GM23338 (cell line): Measurements from ENCODE around the gene CTBP2. TPM values are rescaled to one million over a fixed set of nuclear protein-coding genes. Genes with fewer than 3 reads are reported as not detected.
A peak's percentile ranks its signal among the peaks of the same experiment; 100 is the strongest.

Experiments
- ATAC-seq: fragments of 200-7000 bp; cut with Tn5 transposase; 3 replicates; pipeline ENCODE4 v1.9.1; 2020
- DNase-seq: peaks from one replicate; pipeline ENCODE4 v3.0.0-alpha.2; 2015; ENCODE audit warnings: low spot score
- H2AFZ ChIP-seq: fragments of 200-600 bp; sonication (generic); 2 replicates; pipeline ENCODE4 v1.8.0; 2016; ENCODE audit warnings: antibody characterized with exemption, mild to moderate bottlenecking, moderate library complexity
- H3F3A ChIP-seq: fragments of 200-600 bp; sonication (generic); replicated peaks from 2 replicates; pipeline ENCODE4 v1.8.0; 2017; ENCODE audit warnings: antibody characterized with exemption, mixed run types, low read depth
- H3K27ac ChIP-seq: fragments of 200-600 bp; sonication (generic); 2 replicates; pipeline ENCODE4 v1.6.1; 2016; ENCODE audit warnings: low read depth
- H3K27me3 ChIP-seq: fragments of 200-600 bp; sonication (generic); 2 replicates; pipeline ENCODE4 v1.8.0; 2016; ENCODE audit warnings: mild to moderate bottlenecking, mixed run types, moderate library complexity; ENCODE audit not compliant: insufficient read depth
- H3K36me3 ChIP-seq: fragments of 200-600 bp; sonication (generic); 2 replicates; pipeline ENCODE4 v1.8.0; 2016; ENCODE audit warnings: mild to moderate bottlenecking; ENCODE audit not compliant: insufficient read depth
- H3K4me1 ChIP-seq: fragments of 200-600 bp; sonication (generic); 2 replicates; pipeline ENCODE4 v1.8.0; 2016; ENCODE audit warnings: mild to moderate bottlenecking, moderate library complexity; ENCODE audit not compliant: insufficient read depth
- H3K4me2 ChIP-seq: fragments of 200-600 bp; sonication (generic); 2 replicates; pipeline ENCODE4 v1.7.1; 2017; ENCODE audit warnings: mixed run types
- H3K4me3 ChIP-seq: fragments of 200-600 bp; sonication (generic); 2 replicates; pipeline ENCODE4 v1.6.1; 2016; ENCODE audit warnings: mixed run types
- H3K79me2 ChIP-seq: fragments of 200-600 bp; sonication (generic); replicated peaks from 2 replicates; pipeline ENCODE4 v1.8.0; 2017; ENCODE audit warnings: mild to moderate bottlenecking; ENCODE audit not compliant: insufficient read depth
- H3K9me2 ChIP-seq: fragments of 200-600 bp; sonication (generic); 2 replicates; pipeline ENCODE4 v1.8.0; 2017; ENCODE audit not compliant: insufficient read depth
- H4K20me1 ChIP-seq: fragments of 200-600 bp; sonication (generic); replicated peaks from 2 replicates; pipeline ENCODE4 v1.8.0; 2017; ENCODE audit warnings: mild to moderate bottlenecking; ENCODE audit not compliant: insufficient read depth
- H3K27ac Mint-ChIP-seq: 2 replicates; pipeline ENCODE4 v1.8.0; 2020; ENCODE audit warnings: inconsistent platforms, mild to moderate bottlenecking, moderate library complexity, mixed read lengths
- H3K27me3 Mint-ChIP-seq: 3 replicates; pipeline ENCODE4 v1.8.0; 2022; ENCODE audit warnings: low read depth, mild to moderate bottlenecking, moderate library complexity, mixed read lengths, inconsistent platforms; ENCODE audit not compliant: insufficient read depth, poor library complexity
- H3K36me3 Mint-ChIP-seq: 3 replicates; pipeline ENCODE4 v1.8.0; 2021; ENCODE audit warnings: low read depth, mild to moderate bottlenecking, inconsistent platforms, moderate library complexity, mixed read lengths
- H3K4me1 Mint-ChIP-seq: 3 replicates; pipeline ENCODE4 v1.8.0; 2020; ENCODE audit warnings: mild to moderate bottlenecking, inconsistent platforms, mixed read lengths
- H3K4me3 Mint-ChIP-seq: 3 replicates; pipeline ENCODE4 v1.8.0; 2021; ENCODE audit warnings: moderate library complexity, mild to moderate bottlenecking, inconsistent platforms, mixed read lengths
- H3K9me3 Mint-ChIP-seq: 3 replicates; pipeline ENCODE4 v1.8.0; 2020; ENCODE audit warnings: moderate library complexity, mild to moderate bottlenecking, inconsistent platforms, mixed read lengths
- CREB1 ChIP-seq: fragments of 250-450 bp; sonication (Bioruptor Pico); IDR thresholded peaks from 2 replicates; pipeline ENCODE4 v1.5.0; 2020; ENCODE audit warnings: low read depth, mild to moderate bottlenecking, moderate library complexity
- EZH2 ChIP-seq: fragments of 200-600 bp; sonication (generic); IDR thresholded peaks from one replicate; pipeline ENCODE4 v1.8.0; 2017; ENCODE audit warnings: antibody characterized with exemption, mild to moderate bottlenecking, low read depth; ENCODE audit not compliant: unreplicated experiment
- EZH2phosphoT487 ChIP-seq: fragments of 200-600 bp; sonication (generic); IDR thresholded peaks from one replicate; pipeline ENCODE4 v1.8.1; 2018; ENCODE audit warnings: antibody characterized with exemption; ENCODE audit not compliant: unreplicated experiment
- JUNB ChIP-seq: IDR thresholded peaks from one replicate; pipeline ENCODE4 v1.6.1; 2016; ENCODE audit warnings: antibody characterized with exemption; ENCODE audit not compliant: unreplicated experiment
- NANOG ChIP-seq: IDR thresholded peaks from 2 replicates; pipeline ENCODE4 v1.6.1; 2016; ENCODE audit warnings: antibody characterized with exemption, borderline replicate concordance
- STAT1 ChIP-seq: IDR thresholded peaks from one replicate; pipeline ENCODE4 v1.6.1; 2016; ENCODE audit warnings: antibody characterized with exemption; ENCODE audit not compliant: unreplicated experiment
- ZNF331 ChIP-seq: fragments of 250-450 bp; sonication (Bioruptor Pico); IDR thresholded peaks from 2 replicates; pipeline ENCODE4 v1.5.0; 2020; ENCODE audit warnings: low read depth, mild to moderate bottlenecking, moderate library complexity
- polyA plus RNA-seq: library from polyadenylated mRNA; unstranded; fragments of >200 nt; fragmentation: Nextera tagmentation; extraction: Ambion mirVana; gene quantifications from 2 replicates; pipeline ENCODE4 v1.2.1, GENCODE V29; 2016
- total RNA-seq: library from RNA; depleted of rRNA; stranded (reverse); fragments of >200 nt; shearing (Covaris generic); gene quantifications from 2 replicates; pipeline ENCODE4 v1.2.3, GENCODE V29; 2014
- TF ChIP-seq, protein P1 (sequence below): fragments of 250-450 bp; sonication (Bioruptor Pico); IDR thresholded peaks from 2 replicates; pipeline ENCODE4 v1.5.0; 2020; ENCODE audit warnings: mild to moderate bottlenecking, moderate library complexity

Gene CTBP2
- total and polyA plus RNA-seq, 2 experiments from 2014 or later, result 133 to 265 TPM

DNA sequence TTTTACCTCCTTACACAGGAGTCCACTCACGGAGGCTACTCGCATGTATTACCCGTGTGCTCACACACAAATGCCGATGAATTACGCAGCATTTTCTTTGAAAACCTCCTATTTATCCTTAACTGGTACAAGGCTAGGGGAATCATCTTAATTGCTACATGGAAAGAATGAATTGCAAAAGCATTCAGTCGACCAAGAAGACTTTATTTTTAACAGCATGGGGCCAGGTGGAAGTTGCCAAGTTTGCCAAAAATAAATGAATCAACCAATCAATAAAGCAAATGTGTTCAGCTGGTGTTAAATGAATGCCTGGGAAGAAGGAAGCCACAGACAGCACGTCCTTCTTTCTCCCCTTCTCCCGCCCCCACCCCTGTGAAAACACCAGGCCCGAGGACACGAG is 55.8 kb downstream of the CTBP2 start (continued):
- TF ChIP-seq, protein P1, sequence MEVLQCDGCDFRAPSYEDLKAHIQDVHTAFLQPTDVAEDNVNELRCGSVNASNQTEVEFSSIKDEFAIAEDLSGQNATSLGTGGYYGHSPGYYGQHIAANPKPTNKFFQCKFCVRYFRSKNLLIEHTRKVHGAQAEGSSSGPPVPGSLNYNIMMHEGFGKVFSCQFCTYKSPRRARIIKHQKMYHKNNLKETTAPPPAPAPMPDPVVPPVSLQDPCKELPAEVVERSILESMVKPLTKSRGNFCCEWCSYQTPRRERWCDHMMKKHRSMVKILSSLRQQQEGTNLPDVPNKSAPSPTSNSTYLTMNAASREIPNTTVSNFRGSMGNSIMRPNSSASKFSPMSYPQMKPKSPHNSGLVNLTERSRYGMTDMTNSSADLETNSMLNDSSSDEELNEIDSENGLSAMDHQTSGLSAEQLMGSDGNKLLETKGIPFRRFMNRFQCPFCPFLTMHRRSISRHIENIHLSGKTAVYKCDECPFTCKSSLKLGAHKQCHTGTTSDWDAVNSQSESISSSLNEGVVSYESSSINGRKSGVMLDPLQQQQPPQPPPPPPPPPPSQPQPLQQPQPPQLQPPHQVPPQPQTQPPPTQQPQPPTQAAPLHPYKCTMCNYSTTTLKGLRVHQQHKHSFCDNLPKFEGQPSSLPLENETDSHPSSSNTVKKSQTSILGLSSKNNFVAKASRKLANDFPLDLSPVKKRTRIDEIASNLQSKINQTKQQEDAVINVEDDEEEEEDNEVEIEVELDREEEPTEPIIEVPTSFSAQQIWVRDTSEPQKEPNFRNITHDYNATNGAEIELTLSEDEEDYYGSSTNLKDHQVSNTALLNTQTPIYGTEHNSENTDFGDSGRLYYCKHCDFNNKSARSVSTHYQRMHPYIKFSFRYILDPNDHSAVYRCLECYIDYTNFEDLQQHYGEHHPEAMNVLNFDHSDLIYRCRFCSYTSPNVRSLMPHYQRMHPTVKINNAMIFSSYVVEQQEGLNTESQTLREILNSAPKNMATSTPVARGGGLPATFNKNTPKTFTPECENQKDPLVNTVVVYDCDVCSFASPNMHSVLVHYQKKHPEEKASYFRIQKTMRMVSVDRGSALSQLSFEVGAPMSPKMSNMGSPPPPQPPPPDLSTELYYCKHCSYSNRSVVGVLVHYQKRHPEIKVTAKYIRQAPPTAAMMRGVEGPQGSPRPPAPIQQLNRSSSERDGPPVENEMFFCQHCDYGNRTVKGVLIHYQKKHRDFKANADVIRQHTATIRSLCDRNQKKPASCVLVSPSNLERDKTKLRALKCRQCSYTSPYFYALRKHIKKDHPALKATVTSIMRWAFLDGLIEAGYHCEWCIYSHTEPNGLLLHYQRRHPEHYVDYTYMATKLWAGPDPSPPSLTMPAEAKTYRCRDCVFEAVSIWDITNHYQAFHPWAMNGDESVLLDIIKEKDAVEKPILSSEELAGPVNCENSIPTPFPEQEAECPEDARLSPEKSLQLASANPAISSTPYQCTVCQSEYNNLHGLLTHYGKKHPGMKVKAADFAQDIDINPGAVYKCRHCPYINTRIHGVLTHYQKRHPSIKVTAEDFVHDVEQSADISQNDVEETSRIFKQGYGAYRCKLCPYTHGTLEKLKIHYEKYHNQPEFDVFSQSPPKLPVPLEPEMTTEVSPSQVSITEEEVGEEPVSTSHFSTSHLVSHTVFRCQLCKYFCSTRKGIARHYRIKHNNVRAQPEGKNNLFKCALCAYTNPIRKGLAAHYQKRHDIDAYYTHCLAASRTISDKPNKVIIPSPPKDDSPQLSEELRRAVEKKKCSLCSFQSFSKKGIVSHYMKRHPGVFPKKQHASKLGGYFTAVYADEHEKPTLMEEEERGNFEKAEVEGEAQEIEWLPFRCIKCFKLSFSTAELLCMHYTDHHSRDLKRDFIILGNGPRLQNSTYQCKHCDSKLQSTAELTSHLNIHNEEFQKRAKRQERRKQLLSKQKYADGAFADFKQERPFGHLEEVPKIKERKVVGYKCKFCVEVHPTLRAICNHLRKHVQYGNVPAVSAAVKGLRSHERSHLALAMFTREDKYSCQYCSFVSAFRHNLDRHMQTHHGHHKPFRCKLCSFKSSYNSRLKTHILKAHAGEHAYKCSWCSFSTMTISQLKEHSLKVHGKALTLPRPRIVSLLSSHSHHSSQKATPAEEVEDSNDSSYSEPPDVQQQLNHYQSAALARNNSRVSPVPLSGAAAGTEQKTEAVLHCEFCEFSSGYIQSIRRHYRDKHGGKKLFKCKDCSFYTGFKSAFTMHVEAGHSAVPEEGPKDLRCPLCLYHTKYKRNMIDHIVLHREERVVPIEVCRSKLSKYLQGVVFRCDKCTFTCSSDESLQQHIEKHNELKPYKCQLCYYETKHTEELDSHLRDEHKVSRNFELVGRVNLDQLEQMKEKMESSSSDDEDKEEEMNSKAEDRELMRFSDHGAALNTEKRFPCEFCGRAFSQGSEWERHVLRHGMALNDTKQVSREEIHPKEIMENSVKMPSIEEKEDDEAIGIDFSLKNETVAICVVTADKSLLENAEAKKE (CRISPR knock-in tag), result no peak
- no peak for TF ChIP-seq CREB1 (CRISPR knock-in tag)
- TF ChIP-seq NANOG, result no peak
- TF ChIP-seq EZH2phosphoT487, result no peak
- no peak for TF ChIP-seq EZH2
- TF ChIP-seq ZNF331, result no peak

DNA sequence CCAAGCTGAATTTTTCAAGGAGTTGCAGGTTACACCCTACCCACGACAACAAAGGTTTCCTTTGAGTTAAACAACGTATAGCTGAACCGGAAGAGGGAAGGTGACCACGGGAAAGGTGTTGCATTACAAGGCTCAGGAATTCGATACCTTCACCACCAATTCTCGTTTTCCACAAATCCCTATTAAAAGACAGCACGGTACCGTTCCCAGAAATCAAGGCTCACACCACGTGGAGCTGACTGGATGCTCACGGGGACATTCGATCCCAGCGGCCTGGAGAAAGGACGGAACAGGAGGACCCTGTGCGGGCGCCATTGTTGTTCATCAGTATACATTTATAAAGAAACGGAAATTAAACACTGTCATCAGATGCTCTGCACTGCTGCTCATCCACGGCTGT is 56.4 kb downstream of the CTBP2 start:
- DNase-seq (peak; percentile 66), ATAC-seq (peak; percentile 18)
- H4K20me1 ChIP-seq, result peaks cover 91% of the 10 kb centered on the region
- Mint-ChIP-seq H3K4me3 (peak overlapping the region; percentile 40; the same call in 1 of the 3 replicates), H3K27me3 (peaks cover 30% of the 10 kb centered on the region), H3K9me3 (no peaks in the 10 kb centered on the region), H3K4me1 (peaks cover 89% of the 10 kb centered on the region), H3K27ac (peak overlapping the region; percentile 93), H3K36me3 (peaks cover 90% of the 10 kb centered on the region)
- H3K9me2 ChIP-seq, result no peaks in the 10 kb centered on the region
- peaks cover 88% of the 10 kb centered on the region for H3K4me1 ChIP-seq
- H3K36me3 ChIP-seq, result peaks cover 25% of the 10 kb centered on the region
- H3F3A ChIP-seq, result peaks cover 10% of the 10 kb centered on the region; the same call in 1 of the 2 replicates
- peak overlapping the region; percentile 41 for H3K27ac ChIP-seq
- peak overlapping the region; percentile 67 for H3K4me2 ChIP-seq
- H3K27me3 ChIP-seq, result no peaks in the 10 kb centered on the region
- peaks cover 100% of the 10 kb centered on the region for H3K79me2 ChIP-seq
- peak overlapping the region; percentile 29; the same call in 1 of the 2 replicates for H3K4me3 ChIP-seq
- H2AFZ ChIP-seq, result no peak overlapping the region
- TF ChIP-seq EZH2 (no peak), STAT1 (no peak), JUNB (no peak), NANOG (no peak)
- TF ChIP-seq, protein P1 (CRISPR knock-in tag), result no peak
